Left lung (tissue), 10 donors: ENCODE data around the gene CLECL1. TPM values are rescaled to one million over a fixed set of nuclear protein-coding genes. Genes with fewer than 3 reads are reported as not detected.

ENCODE experiments used
- ATAC-seq: fragments of 200-7000 bp; cut with Tn5 transposase; one replicate; pipeline ENCODE4 v1.9.1; 2020; ENCODE audit warnings: moderate library complexity
- DNase-seq, 4 donors: peaks; one replicate each; pipeline ENCODE4 v3.0.0-alpha.2; 2013 to 2020
- H3K27ac ChIP-seq, 2 donors: fragments of 200-600 bp; sonication (generic) in 1 of 2; one replicate each; pipeline versions ENCODE4 v1.5.0 to v1.8.0; 2020 to 2021
- H3K27me3 ChIP-seq, 2 donors: fragments of 200-600 bp; sonication (generic) in 1 of 2; one replicate each; pipeline versions ENCODE4 v1.5.0 to v1.8.0; 2020 to 2021
- H3K36me3 ChIP-seq, 2 donors: fragments of 200-600 bp; sonication (generic) in 1 of 2; one replicate each; pipeline versions ENCODE4 v1.5.0 to v1.8.0; 2020 to 2021
- H3K4me1 ChIP-seq, 2 donors: fragments of 200-600 bp; one replicate each; pipeline ENCODE4 v1.8.0; 2021
- H3K4me3 ChIP-seq, 2 donors: fragments of 200-600 bp; sonication (generic) in 1 of 2; one replicate each; pipeline versions ENCODE4 v1.5.0 to v1.8.0; 2020 to 2021; ENCODE audit warnings: mild to moderate bottlenecking in 1 of 2
- H3K9me3 ChIP-seq, 2 donors: fragments of 200-600 bp; sonication (generic) in 1 of 2; one replicate each; pipeline versions ENCODE4 v1.5.0 to v1.8.0; 2020 to 2021
- intact Hi-C, 2 donors: fragments of 100-400 bp; cut with DNase I; formaldehyde crosslinking; loops; one replicate each; pipeline versions ENCODE4 v1.11.2 to v1.14.2; 2022
- polyA plus RNA-seq, 6 donors: library from polyadenylated mRNA; unstranded; fragments of 120-200 nt; gene quantifications; one replicate each; pipeline ENCODE4 v1.2.1, GENCODE V29; 2013; ENCODE audit not compliant: insufficient read length in 6 of 6
- total RNA-seq, 2 donors: library from RNA; stranded (reverse); fragmentation: NEBNext Ultra II Directional; extraction: Animal tissue kit (Norgen Biotek cat#: 25700); gene quantifications; one replicate each; pipeline ENCODE4 v1.2.1, GENCODE V29; 2021
- TF ChIP-seq, protein P1 (sequence below), 2 donors: fragments of 200-600 bp; sonication (generic) in 1 of 2; IDR thresholded peaks; one replicate each; pipeline versions ENCODE4 v1.5.0 to v1.8.0; 2021; ENCODE audit warnings: antibody characterized with exemption in 2 of 2
- donor health status: DM: no; HTN: yes; CAD: no.
- donor health status: DM: no; HTN: no; CAD: no.

The CLECL1 gene
- total and polyA plus RNA-seq, 8 donors, result 0.15 to 0.52 (median 0.37) TPM; not detected in 2

- intact Hi-C loops, result no loop called here
- peaks cover 0 to 10% of the 10 kb centered on the region in 2 donors for H3K36me3 ChIP-seq
- ATAC-seq (no peak), DNase-seq (no peak)
- H3K9me3 ChIP-seq, result no peaks in the 10 kb centered on the region
- H3K27me3 ChIP-seq, result no peaks in the 10 kb centered on the region
- H3K27ac ChIP-seq, result no peak overlapping the region
- H3K4me3 ChIP-seq, result no peak overlapping the region
- peaks cover 0 to 20% of the 10 kb centered on the region in 2 donors for H3K4me1 ChIP-seq
- TF ChIP-seq, protein P1, sequence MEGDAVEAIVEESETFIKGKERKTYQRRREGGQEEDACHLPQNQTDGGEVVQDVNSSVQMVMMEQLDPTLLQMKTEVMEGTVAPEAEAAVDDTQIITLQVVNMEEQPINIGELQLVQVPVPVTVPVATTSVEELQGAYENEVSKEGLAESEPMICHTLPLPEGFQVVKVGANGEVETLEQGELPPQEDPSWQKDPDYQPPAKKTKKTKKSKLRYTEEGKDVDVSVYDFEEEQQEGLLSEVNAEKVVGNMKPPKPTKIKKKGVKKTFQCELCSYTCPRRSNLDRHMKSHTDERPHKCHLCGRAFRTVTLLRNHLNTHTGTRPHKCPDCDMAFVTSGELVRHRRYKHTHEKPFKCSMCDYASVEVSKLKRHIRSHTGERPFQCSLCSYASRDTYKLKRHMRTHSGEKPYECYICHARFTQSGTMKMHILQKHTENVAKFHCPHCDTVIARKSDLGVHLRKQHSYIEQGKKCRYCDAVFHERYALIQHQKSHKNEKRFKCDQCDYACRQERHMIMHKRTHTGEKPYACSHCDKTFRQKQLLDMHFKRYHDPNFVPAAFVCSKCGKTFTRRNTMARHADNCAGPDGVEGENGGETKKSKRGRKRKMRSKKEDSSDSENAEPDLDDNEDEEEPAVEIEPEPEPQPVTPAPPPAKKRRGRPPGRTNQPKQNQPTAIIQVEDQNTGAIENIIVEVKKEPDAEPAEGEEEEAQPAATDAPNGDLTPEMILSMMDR (IDR thresholded peaks at IDR 0.05), result no peak
Measured at GRCh38 chr12:9752145-9752933, 19.4 kb upstream of the CLECL1 start.

GRCh38 chr12:9751204-9752144 lies 18.6 kb upstream of the CLECL1 start:
- H3K4me3 ChIP-seq, result no peak overlapping the region
- peak; percentile 66 for ATAC-seq
- intact Hi-C loops, result no loop called here
- peaks cover 0 to 20% of the 10 kb centered on the region in 2 donors for H3K4me1 ChIP-seq
- TF ChIP-seq, protein P1 (IDR thresholded peaks at IDR 0.05), result no peak
- H3K27ac ChIP-seq, result no peak overlapping the region
- DNase-seq, result peak in 2 of 4 donors; percentile 32 to 42
- no peaks in the 10 kb centered on the region for H3K9me3 ChIP-seq
- H3K27me3 ChIP-seq, result no peaks in the 10 kb centered on the region
- H3K36me3 ChIP-seq, result peaks cover 0 to 10% of the 10 kb centered on the region in 2 donors

DNA sequence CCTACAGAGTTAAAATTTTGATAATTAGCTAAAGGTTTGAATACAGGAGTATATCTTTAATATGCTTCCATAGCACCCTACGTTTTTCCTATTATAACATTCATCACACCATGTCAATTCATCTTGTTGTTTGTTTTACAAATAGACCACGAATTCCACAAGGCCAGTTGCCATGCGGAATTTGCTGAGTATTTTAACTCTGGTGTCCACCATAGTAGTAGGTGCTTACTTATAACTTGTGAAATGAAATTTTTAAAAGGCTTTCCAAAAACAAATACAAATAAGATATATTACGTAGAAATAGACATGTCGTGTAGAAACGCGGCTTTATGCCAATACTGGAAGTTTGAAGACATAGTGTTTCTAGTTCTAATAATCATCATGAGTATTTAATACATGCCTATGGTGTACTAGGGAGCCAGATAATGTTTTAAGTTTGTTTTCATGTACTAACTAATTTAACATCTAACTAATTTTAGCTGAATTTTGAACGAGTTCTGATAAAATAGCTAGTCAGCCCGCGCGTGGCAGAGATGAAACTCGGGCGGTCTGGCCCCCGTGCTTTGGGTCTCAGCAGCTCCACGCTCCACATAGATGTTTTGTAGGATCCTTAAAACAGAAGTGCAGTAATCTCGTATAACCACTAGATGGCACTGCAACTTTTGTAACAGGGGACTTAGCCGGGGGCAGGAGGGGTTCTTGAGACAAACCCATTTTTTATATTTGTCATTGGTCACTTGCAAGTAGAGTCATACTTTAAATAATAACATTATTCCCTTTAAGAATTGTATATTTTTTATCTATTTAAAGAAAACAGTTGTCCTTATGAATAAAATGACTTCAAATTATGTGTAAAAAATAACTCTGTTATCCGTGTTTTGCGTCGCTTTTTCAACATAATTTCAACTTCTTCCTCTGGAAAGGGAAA lies 17.6 kb upstream of the CLECL1 start:
- TF ChIP-seq, protein P1 (IDR thresholded peaks at IDR 0.05), result peak; percentile 83 to 86
- no peak overlapping the region for H3K4me3 ChIP-seq

DNA sequence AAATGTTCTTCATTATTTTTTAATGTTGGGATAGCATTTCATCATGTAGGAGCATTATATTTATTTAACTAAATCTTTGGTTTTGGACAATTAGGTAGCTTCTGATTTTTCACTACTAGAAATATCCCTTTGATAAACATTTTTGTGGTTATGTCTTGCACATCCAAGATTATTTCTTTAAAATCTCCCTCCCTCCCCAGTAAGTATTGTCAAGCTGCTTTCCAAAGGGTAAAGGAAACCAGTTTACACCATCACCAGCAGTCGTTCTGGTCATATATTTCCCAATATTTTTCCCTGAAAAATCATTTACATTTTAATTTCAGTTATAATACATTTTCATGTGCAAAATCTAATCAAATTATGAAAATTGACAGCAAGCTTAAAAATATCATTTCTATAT lies 16.7 kb upstream of the CLECL1 start:
- intact Hi-C loops, result loop anchor here in 1 of 2 donors (5.0 kb wide), 1 partner anchor 178 kb away; no protein-coding TSS in a partner anchor
- H3K9me3 ChIP-seq, result no peaks in the 10 kb centered on the region
- peaks cover 0 to 10% of the 10 kb centered on the region in 2 donors for H3K36me3 ChIP-seq
- TF ChIP-seq, protein P1 (IDR thresholded peaks at IDR 0.05), result no peak
- no peak overlapping the region for H3K27ac ChIP-seq
- H3K4me1 ChIP-seq, result peaks cover 0 to 20% of the 10 kb centered on the region in 2 donors
- DNase-seq, result no peak
- H3K4me3 ChIP-seq, result no peak overlapping the region
- no peak for ATAC-seq
- no peaks in the 10 kb centered on the region for H3K27me3 ChIP-seq

More for the DNA sequence above, 17.6 kb upstream of the CLECL1 start:
- no peaks in the 10 kb centered on the region for H3K9me3 ChIP-seq
- no peak overlapping the region for H3K27ac ChIP-seq
- peak in 3 of 4 donors; percentile 47 to 72 (median 61) for DNase-seq
- peak; percentile 95 for ATAC-seq
- no peaks in the 10 kb centered on the region for H3K27me3 ChIP-seq
- intact Hi-C loops, result no loop called here
- H3K36me3 ChIP-seq, result peaks cover 0 to 10% of the 10 kb centered on the region in 2 donors
- peaks cover 0 to 20% of the 10 kb centered on the region in 2 donors for H3K4me1 ChIP-seq
